Measurements from ENCODE around the gene DENND10.
"Not testable (repeated sequence)": the region's sequence is repeated elsewhere in the genome, so short reads cannot be mapped to it uniquely, and the experiment has no call there.

The DENND10 gene

GRCh38 chr10:119135513-119135881 is 31.6 kb downstream of the DENND10 start:
- no peak for DNase-seq

GRCh38 chr10:119136084-119136483 is 32.2 kb downstream of the DENND10 start:
- no peak for DNase-seq

DNA sequence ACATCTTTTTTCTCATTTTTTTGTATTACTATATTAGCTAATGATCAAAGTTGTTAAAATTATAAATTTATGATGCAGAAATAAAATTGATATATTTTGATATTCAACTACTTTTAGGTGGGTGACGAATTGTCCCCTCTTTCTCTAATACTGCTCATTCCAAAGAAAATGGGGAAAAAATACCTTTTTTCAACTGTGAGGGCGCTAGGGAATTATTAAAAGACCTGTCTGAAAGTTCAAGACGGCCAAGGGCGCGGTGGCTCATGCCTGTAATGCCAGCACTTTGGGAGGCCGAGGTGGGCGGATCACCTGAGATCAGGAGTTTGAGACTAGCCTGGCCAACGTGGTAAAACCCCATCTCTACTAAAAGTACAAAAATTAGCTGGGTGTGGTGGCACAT is 34.0 kb downstream of the DENND10 start:
- not testable (repeated sequence) for DNase-seq

DNA sequence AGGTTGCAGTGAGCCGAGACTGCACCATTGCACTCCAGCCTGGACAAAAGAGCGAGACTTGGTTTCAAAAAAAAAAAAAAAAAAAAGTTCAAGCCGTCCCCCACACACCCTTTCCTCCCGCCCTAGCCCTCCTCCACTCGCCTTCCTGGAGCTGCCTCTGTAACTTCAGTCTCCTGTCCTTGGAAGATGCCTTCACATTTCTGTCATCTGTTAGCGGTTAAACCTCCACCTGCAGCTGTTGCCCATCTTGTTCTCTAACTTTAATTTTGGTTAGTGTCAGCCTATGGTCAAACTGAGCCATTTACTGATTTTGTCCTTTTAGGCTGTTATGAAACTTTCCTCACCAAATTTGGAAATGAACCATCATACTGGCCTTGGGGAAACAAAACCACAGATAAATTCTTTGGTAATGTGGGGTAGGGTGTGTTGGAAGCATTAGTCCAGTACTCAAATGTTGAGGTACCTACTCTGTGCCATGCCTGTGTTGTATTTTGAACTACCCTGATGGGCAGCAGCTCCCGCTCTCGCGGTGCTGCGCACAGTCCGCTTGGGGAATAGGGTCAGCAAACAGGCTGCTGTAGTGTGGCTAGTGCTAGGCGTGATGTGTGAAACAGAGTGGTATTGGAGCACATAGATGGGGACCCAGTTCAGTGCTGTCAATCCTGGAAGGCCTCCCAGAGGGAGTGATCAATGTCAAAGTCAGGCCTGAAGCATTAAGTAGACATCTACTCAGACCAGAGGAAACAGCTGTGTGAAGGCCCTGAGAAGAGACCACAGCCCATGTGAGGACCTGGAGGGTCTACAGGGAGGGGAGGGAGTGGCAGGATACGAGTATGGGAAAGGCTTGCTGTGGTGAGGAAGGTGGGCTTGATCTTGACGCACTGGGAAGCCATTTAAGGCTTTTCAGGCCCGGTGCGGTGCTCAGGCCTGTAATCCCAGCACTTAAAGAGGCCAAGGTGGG is 34.7 kb downstream of the DENND10 start:
- DNase-seq = no peak

DNA sequence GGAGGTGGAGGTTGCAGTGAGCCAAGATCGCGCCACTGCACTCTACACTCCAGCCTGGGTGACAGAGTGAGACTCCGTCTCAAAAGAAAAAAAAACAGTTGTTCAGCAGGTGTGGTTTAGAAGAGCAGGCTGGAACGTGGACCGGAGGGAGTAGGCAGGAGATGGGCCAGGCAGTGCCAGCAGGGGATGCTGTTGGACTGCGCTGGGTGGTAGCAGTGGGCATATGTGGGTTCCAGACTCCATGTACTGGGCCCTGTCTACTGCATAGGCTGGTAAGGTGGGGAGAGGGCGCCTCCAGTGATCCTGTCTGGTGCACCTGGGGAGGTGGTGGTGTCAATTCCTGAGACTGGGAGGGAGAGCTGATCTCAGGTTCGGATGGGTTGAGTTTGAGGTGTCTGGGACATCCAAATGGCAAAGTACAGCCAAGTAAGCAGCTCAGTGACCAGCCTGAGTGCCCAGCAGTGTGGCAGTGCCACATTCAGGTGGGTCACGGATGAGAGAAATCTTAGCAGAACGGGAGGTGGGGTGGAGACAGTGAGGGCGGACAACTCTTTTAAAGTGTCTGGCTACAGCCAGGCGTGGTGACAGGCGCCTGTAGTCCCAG is 35.7 kb downstream of the DENND10 start:
- DNase-seq = no peak

- no peak for DNase-seq
Measured at GRCh38 chr10:119140603-119141245, 36.8 kb downstream of the DENND10 start.

DNA sequence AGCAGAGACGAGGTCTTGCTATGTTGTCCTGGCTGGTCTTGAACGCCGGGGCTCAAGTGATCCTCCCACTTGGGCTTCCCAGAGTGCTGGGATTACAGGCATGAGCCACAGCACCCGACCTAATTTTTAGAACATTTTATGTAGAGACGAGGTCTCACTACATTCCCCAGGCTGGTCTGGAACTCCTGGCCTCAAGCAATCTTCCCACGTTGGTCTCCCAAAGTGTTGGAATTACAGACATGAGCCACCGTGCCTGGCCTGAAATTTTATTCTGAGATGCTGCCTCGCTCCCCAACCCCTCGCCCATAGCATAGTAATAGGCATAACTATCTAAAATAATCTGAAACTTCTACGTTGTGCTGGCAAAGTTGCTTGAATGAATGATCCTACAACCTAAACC is 39.7 kb downstream of the DENND10 start:
- no peak for DNase-seq

GRCh38 chr10:119149157-119149556 is 45.2 kb downstream of the DENND10 start:
- DNase-seq = no peak

- no peak for DNase-seq
Measured at GRCh38 chr10:119149729-119150128, 45.8 kb downstream of the DENND10 start.

DNA sequence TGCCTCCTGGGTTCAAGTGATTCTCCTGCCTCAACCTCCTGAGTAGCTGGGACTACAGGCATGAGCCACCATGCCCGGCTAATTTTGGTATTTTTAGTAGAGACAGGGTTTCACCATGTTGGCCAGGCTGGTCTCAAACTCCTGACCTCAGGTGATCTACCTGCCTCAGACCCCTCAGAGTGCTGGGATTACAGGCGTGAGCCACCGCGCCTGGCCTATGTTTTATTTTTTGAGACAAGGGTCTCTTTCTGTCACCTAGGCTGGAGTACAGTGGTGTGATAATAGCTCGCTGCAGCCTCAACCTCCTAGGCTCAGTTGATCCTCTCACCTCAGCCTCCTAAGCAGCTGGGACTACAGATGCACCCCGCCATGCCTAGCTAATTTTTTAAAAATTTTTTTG is 47.7 kb downstream of the DENND10 start:
- DNase-seq = not testable (repeated sequence)

- DNase-seq = no peak
Measured at GRCh38 chr10:119153041-119153440, 49.1 kb downstream of the DENND10 start.

GRCh38 chr10:119153661-119154060 is 49.7 kb downstream of the DENND10 start:
- no peak for DNase-seq

- DNase-seq = no peak
Measured at GRCh38 chr10:119159332-119159731, 55.4 kb downstream of the DENND10 start.

DNA sequence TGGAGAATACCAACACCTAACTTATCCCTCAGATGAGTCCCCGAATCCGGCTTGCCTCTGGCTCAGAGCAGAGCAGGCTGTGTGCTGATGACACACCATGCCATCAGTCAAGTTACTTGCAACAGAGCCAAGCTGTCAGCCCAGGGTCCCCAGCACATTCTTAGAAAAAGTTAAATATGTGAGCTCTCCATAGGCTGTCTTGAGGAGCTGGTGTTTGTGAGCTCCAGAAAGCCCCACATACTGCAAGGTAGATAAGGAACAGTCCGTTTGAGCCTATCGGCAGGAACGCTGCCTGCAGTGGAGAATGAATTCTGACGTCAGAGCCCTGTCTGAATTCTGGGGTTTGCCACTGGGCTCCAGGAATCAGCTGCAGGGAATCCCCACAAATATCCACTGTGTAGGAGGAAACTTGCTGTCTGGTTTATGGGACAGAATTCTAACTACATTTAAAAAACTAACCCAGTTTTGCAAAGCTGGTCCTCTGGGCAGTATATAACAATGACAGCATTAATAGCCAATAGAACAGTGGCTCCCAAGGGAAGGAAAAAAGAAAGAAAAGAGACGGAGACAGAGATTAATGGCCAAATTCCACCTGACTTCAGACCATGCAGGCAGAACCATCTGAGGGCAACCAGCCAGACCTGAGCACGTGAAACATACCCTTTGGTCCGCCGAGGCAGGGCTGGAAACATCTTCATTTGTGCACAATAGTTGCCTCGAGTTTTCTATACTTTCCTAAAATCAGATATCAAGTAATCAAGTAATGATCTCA is 58.0 kb downstream of the DENND10 start:
- DNase-seq = no peak

DNA sequence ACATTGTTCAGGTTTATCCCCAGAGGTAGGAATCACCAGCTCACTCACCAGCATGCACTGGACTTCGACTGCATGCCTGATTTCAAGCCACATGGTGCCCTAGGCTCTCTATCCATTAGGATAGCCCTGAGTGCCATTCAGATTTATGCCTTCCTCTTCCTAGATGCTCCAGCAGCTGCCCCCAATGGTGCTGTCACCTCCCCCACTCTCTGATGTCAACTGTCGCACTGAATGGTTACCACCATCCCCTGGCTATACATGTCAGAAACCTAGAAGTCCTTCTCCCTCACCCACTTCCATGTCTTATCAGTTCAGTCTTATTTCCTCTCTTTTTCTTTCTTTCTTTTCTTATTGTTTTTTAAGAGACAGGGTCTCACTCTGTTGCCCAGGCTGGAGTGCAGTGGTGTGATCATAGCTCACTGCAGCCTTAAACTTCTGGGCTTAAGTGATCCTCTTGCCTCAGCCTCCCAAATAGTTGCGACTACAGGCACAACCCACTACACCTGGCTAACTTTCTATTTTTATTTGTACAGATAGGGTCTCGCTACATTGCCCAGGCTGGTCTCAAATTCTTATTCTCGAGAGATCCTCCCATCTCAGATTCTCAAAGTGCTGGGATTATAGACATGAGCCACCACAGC is 58.7 kb downstream of the DENND10 start:
- DNase-seq = no peak

GRCh38 chr10:119165171-119166117 is 61.5 kb downstream of the DENND10 start, which contains the start of gene SFXN4:
TSS of gene SFXN4 (minus strand) at chr10:119165714. CDS start at chr10:119165647, 67 bp downstream.
- DNase-seq = no peak

DNA sequence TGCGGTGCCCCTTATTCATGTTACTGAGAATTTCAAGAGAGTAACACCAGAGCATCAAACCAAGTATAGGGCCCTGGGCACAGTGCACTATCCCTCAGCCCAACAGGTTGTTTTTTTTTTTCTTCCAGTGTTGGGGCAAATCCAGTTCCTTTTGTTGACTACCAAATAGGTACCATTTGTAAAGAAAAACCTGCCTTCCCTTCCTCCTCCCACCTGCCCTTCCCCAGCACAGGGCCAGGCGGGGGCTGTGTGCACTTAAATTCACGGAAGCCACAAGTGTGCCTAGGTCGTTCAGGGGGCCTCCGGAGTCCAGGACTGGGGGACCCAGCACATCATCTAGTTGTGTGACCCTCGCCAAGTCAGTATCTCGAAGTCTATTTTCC is 62.2 kb downstream of the DENND10 start:
- no peak for DNase-seq

DNA sequence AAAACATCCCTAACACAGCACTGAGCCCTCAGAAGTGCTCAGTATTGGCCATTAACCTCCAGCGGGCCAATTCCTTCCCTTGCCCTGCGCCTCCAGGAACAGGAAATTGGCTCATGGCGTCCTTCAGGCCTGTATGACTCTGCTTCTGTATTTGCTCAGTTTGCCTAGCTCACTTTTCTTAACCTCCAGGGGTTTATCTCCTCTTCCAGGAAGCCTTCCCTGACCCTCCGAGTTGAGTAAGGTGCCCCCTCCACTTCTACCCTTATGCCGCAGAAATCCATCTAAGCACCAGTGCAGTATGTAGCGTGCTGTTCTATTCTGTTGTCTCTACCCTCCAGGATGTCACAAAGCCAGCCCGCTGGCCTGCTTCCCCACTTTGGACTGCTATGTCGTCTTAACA is 62.7 kb downstream of the DENND10 start:
- no peak for DNase-seq

- DNase-seq = no peak
Measured at GRCh38 chr10:119167041-119167440, 63.1 kb downstream of the DENND10 start.

DNA sequence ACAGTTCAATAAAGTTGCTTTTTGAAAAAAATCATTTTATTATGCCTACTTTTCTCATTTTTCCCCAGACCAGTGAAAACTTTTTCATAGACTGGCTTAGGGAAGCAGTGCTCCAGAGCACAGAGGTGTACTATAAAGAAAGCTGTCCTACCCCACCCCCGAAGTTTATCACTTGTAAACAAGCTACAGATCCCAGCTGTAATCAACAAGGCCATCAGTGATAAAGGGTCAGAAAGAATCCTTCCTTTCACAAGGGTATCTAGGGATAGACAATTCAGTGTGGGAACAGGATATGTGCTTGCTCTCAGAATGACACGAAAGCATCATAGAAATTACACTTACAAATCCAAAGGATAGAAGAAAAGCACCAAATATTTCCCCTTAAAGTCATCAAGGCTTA is 70.2 kb downstream of the DENND10 start:
- DNase-seq = no peak

GRCh38 chr10:119176166-119176565 is 72.3 kb downstream of the DENND10 start:
- DNase-seq = no peak

Data from NCI-H1092 (cell line).